ENCODE results near the gene GOLGA1. TPM values are rescaled to one million over a fixed set of nuclear protein-coding genes. Genes with fewer than 3 reads are reported as not detected.
"Not testable (repeated sequence)": the region's sequence is repeated elsewhere in the genome, so short reads cannot be mapped to it uniquely, and the experiment has no call there.

The GOLGA1 gene
- total RNA-seq, 1 experiment from 2014 or later: 17.2 TPM

DNA sequence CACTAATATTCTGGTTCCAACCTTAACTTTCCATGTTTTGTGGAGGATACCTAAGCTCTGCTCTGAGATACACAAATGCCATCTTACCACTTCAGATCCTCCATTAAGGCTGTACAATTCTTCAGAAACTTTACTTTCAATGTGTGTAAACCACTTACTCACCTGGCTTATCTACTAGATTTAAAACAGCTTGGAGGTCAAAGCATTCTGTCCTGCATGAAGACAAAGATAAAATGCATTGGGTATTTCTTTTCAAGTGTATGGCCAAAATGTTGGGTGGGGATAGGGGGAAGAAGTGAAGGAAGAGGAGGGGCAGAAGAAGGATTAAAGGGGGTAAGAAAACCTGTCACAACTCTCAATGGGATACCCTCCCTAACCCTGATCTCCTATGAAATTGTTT, 939 bp downstream of the GOLGA1 start:
- no peak for DNase-seq (ENCODE audit: low read depth)

DNA sequence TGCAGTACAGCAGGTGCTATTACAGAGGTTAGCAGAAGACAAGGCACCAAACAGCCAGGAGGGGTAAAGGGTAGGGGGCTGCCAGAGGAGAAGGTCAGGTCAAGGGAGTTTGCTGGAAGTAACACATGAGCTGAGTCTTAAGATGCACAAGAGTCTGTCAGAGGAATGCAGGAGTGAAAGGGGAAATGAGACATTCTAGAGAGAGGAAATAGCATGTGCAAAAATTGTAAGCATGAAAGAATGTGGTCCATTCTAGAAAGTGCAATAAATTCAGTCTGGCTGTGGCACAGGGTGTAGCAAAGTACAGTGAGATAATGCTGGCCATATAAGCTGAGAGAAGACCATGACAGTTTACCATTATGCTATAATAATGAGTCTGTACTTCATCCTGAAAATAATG, 6.6 kb downstream of the GOLGA1 start:
- no peak for DNase-seq (ENCODE audit: low read depth)

DNA sequence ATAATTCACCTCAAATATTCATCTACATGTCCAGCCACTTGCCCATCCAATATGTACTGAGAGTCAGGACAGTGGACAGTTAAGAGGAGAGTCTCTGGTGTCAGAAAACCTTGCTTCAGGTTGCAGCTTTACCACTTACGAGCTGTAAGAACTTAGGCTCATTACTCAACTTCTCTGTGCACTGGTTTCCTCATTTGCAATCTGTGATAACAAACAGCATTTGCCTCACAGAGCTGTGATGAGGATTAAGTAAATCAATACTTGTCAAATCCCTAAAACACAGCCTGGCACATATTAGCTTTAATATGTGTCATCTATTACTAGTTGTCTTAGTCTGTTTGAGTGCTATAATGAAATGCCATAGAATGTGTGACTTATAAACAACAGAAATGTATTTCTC, 8.6 kb downstream of the GOLGA1 start:
- no peak for DNase-seq (ENCODE audit: low read depth)

DNA sequence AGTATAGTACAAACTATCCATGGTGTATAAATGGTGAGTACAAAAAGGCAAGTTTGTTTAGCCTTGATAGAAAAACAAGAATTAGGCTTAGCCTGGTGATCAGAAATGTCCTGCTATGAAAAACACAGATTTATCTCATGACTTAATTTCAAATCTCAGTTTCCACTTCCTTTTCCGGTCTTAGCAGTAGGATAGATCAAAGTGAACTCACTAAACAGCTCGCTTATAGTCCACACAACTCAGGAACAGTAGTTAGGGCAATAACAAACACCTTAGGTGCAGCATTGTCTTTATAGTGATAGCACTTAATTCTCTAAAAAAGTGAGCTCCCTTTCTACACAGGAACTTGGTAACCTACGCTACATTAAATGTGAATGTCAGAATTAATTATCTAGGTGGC, 11.4 kb downstream of the GOLGA1 start:
- DNase-seq (ENCODE audit: low read depth): no peak

DNA sequence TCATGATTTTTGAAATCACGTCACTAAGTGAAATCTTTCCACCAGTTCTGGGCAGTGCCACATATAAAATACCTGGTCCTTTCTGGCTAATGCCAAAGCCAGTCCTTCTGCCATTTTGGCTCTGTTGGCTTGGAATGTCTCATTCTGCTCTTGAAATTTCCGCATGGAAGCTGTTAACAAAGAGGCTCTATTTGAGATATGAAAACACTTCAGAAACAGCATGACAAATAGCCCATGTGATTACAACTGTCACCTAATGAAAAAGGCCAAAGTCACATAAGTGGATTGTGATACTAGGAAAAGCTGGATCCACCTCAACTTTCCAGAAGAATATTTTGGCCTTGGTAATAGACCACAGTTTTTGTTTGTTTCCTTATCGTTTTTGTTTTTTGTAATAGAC, 12.8 kb downstream of the GOLGA1 start:
- no peak for DNase-seq (ENCODE audit: low read depth)

DNA sequence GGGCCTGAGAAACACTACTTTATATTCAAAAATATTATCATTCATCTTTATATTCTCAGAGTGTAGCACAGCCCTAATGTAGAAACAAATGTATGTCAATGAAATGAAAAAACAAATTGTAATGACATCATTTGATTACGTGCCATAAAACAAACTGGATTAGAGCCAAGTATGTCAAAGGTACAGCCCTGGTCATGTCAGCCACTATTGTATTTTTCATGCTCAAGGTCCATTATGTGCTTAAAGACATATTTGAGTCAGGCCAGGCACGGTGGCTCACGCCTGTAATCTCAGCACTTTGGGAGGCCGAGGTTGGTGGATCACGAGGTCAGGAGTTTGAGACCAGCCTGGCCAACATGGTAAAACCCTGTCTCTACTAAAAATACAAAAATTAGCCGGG, 20.5 kb downstream of the GOLGA1 start:
- DNase-seq (ENCODE audit: low read depth): not testable (repeated sequence)

DNA sequence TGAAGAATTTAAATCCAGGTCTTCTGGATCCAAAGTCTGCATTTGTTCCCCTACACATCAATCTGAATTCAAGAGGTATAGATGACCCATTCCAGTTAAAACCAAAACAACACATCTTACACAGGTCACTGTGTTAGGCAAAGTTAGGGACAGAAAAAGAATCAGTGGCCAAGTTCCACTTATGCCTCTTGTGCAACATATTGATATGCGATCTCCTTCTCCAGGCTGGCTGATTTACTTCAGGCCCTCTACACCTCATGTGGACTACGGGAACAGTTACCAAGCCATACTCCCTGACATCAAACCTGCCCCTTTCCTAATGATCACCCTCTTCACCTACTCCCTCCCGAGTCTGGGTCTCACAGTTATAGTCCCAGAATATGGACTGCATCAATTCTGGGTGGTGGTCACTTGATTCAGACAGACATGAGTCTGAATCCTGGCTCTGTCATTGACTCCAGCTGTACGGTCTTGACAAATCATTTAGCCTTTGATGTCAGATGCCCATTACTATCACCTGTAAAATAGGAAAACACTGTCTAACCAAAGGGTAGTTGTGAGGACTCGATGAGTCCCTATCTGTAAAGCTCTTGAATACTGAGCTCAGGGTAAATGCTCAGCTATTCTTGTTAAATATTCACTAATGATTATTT, 26.0 kb downstream of the GOLGA1 start:
- DNase-seq (ENCODE audit: low read depth): no peak

DNA sequence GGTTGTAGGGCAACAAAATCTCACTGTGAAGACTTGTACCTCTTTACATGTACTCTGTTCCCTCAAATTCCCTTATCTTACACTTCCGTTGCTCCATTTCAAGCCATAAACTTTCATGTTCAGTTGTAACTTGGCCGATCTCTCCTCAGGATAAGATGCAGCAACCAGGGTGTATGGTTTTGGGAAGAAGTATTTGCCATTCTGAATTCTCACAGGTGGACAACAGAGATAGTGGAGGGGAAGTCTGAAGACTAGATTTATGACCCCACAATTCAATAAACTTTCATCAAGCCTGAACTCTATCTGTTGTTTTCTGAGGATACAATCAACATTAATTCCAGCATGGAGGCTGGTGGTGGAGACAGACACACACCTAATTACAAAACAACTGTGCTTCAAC, 27.5 kb downstream of the GOLGA1 start:
- no peak for DNase-seq (ENCODE audit: low read depth)

DNA sequence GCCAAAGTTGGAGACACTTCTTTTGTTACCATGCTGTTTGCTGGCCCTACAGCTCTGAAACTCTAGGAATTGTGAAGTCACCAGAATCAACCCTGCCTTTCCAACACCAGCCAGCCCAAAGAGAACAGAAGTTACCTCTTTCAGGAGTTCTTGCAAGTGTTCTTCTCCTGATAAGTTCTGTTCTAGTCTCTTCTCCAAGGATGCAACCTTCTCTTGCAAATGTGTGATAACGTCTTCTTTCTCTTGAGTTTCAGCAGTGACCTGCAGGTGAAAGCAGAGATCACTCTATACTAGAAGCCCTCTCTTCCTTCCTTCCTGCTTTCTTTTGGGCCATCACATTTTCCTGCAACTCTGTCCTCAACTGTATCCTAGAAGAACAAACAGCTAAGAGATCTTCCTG, 29.1 kb downstream of the GOLGA1 start:
- no peak for DNase-seq (ENCODE audit: low read depth)

DNA sequence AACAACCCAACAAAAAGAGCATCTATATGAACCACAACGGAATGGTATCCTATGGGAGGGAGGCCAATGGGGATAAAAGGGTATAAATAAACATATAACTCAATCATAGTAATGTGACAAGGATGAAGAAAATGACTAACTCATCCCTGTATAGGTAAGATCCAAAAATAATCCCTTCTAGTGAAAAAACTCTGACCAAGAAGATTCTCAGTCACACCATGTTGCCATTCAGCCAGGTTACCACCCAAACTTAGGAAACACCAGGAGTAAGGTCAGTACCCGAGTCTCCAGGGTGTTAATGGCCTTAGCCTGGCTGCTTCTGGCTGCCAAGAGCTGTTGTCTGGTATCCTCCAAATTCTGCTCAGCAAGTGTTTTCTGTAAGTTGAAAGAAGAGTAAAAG, 32.8 kb downstream of the GOLGA1 start:
- DNase-seq (ENCODE audit: low read depth): no peak

DNA sequence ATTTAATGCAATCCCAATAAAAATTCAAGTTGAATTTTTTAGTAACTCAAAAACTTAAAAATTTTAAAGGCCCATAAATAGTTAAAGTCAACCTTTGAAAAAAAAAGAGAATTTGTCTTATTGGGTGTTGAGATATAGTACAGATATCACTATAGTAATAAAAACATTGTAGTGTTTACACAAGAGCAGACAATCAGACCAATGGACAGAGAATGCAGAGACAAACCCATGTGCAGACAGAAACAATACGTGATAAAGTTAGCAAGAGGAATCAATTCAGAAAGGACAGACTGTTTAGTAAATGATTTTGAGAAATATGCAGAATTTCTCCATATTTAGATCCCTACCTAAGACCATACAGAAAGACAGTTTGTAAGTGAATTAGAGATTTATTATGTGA, 33.9 kb downstream of the GOLGA1 start:
- DNase-seq (ENCODE audit: low read depth): no peak

DNA sequence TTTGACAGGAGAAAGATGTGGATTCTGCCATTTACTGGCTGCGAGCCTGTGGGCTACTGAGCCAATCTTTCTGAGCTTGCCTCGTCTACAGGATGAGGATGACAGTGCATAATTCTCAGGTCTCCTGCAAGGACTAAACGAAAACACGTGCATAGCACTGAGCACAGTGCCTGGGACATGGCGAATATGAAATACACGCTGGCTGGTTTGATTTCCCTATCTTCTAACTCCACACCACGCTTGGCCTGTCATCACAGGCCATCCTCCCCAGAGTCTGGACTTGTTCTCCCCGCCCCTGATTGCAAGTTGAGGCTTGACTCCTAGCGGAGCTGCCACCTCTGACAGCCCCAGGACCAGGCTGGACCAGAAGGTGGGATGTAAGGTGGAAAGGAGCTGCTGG, 41.0 kb downstream of the GOLGA1 start:
- DNase-seq (ENCODE audit: low read depth): no peak

DNA sequence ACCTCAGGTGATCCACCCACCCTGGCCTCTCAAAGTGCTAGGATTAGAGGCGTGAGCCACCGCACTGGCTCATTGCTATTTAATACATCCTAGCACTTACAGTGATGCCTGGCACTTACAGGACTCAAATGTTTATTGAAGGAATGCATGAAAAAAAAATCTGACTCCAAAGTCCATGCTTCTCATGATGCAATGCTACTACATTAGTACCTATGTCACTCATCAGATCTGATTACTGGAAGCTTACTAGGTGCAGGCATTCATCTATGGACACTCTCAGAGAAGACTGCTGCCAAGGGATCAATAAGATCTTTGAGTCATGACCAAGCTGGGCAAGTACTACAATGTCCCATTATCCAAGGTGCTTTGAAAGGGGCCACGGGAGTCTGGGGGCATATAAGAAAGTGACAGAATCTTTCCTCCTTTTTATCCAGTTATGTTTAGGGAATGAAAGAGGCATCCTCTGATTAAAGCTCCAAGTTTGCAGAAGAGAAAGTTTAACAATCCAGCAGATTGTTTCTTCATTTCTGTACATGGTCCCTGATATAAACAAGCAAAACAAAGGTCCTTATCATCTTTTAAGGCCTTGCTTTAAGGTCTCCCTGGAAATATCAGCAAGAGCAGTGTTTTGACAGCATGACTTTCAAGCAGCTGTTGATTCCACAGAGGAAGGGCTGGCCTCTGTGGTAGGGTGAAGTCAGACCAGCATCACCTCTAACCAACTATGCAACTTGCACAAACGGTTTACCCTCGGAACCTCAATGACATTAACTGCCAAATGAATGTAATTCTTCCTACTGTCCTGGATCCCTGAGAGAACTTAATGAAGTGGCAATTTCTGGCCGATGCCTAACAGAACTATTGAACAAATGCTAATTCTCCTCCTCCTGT, 43.1 kb downstream of the GOLGA1 start:
- DNase-seq (ENCODE audit: low read depth): no peak

DNA sequence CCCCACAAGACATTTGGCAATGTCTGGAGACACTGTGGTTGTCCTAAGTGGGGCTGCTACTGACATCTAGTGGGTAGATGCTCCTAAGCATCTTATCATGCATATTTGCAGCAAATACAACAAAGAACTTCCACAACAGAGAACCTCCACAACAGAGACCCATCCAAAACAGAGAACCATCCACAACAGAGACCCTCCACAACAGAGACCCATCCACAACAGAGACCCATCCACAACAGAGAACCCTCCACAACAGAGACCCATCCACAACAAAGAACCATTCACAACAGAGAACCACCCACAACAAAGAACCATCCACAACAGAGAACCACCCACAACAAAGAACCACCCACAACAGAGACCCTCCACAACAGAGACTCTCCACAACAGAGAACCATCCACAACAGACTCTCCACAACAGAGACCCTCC, 46.1 kb downstream of the GOLGA1 start:
- no peak for DNase-seq (ENCODE audit: low read depth)

DNA sequence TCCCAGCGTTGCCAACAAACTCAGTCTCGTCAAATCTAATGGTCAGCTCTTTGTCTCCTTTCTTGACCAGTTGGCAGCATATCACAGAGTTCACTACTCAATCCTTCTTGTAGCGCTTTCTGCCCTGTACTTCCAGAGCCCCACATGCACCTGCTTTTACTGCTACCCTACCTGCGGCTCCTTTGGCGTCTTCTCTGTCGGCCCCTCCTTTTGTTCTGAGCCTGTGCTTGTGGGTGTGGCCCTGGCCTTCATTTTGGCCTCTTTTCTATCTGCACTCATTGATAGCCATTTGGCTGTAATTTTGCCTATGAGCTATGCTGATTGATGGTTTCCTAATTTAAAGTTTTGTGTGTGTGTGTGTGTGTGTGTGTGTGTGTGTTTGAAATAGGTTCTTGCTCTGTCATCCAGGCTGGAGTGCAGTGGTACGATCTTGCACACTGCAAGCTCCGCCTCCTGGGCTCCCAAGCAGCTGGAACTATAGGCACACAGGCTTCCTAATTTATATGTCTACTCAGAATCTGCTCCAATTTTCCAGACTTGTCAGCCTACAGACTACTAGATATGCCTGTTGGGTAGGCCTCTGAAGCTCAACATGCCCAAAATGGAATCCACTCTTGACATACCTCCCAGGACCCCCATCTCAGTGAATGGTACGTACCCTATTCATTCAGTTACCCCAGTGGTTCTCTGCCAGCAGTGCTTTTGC, 46.7 kb downstream of the GOLGA1 start:
- DNase-seq (ENCODE audit: low read depth): no peak

DNA sequence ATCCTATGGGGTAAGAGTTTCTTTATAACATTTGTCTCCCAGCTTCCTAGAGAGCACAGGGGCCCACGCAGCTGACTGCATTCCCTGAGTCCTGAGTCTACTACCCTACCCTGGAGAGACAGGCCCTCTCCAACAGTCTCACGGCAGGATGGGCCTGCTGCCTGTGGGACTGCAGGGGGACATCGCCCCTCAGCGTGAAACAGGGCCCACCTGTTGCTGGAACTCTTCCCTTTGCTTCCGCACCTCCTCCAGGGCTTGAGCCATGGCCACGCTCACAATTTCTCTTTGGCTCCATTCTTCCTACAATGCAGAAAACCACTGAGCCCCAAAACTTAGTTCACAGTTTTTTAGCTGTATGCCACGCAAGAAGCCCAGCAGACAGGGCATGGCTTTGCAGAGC, 50.7 kb downstream of the GOLGA1 start:
- no peak for DNase-seq (ENCODE audit: low read depth)

DNA sequence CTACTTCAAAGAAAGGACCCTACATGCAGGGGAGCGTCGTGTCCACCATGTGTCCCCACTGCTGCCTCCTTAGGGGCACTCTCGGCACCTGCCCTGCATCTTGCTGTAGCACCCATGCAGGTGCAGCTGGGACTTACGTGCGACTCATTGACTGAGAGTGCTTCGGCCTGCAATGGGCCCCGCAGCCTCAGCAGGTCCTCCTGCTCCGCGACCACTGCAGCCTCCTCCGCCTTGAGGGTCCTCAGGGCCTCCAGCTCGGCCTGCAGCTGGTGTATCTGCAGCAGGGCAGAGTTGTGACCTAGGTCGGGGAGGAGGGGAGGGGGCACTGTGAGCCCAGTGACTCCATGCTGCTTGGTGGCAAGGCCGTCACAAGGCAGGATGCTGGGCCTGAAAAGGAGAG, 51.9 kb downstream of the GOLGA1 start:
- no peak for DNase-seq (ENCODE audit: low read depth)

DNA sequence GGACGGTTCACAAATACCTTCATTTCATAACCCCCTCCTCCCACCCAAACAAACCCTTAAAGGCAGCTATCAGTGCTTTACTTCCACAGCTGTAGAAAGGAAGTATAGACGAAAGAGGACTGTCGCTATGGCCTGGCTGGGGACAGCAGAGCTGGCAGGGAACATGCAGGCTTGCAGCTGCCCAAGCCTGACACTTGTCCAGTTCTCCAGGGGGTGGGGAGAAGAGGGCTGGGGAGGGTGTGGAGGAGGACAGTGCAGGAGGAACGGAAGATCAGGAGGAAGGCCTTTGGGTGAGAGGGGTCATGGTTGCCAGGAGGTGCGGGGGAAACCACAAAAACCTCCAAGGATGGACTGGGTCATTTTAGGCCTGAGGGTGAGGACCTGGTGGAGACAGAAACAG, 53.1 kb downstream of the GOLGA1 start:
- DNase-seq (ENCODE audit: low read depth): no peak

DNA sequence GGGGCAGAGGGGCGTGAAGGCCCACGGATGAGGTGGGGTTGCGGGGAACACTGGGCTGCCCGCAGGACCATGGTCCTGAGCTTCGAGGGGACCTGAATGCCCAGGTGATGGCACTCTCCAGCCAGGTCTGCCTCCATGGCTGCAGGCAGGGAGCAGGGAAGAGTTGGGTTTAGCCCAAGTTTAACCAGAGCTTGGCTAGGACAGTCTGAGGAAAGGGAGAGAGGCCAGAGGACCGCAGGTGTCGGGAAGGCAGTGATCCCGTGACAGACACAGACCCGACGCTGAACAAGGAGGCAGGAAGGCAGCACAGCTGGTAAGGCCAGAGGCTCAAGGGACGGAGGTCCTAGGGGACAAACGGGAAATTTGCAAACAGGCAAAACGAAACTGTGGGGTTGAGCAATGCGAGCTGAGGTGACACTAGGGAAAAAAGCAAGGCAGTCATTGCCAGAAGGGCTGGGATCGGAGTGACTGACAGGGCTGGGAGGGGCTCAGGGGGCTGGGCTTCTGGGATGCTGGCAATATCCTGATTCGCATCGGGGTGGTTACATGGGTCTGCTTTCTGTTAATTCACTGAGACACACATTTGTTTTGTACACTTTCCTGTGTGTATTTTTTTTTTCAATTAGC, 53.9 kb downstream of the GOLGA1 start:
- DNase-seq (ENCODE audit: low read depth): no peak

DNA sequence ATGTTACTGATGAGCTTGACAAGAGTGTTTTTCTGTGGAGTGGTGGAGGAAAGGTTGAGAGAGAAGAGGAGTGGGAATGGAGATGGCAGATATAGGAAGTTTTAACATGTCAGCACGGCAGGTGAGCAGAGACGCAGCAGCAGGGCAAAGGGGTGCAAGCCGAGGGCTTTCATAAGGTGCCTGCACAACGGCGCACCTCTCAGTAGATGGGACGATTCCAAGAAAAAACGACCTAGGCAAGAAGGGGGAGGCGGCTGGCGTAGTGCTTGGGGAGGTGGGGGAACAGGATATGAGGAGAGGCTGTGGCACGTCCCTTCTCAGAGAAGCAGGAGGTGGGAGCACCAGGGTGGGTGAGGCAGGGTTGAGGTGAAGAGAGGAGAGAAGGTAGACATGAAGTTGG, 54.4 kb downstream of the GOLGA1 start:
- no peak for DNase-seq (ENCODE audit: low read depth)

DNA sequence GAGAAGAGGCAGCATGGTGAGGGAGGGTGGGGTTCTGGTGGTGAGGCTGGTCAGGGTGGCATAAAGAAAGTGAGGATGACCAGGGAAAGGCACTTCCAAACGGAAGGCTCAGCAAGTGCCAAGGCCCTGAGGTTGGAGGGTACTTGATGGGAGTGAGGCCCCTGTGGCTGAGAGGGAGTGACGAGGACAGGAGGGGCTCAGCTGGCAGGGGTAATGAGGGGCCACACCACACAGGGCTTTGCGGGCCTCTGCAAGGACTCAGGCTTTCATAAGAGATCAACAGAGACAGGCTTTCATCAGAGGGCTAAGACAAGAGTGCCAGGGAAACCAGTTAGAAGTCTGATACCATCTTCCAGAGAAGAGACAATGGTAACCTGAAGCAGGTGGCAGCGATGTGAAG, 55.3 kb downstream of the GOLGA1 start:
- DNase-seq (ENCODE audit: low read depth): no peak

DNA sequence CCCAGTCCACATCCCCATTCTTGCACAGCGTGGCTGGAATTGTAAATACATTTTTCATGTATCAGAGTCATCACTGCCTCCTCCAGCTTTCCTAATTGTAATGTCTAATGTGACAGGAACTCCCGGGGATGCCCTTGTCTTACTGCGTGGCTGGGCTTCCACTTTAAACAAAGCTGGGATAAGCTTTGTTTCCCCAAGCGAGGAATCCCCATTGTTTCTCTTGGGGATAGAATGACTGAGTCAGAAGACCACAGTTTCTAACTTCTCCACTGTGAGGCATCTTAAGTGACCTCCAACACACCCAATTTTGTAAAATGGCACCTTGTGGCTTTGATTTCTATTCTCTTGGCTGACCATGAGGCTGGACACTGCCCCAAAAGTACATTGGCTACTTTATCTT, 56.5 kb downstream of the GOLGA1 start:
- DNase-seq (ENCODE audit: low read depth): no peak

All from Daoy (cell line).